Endodermal cell (in vitro differentiated cells): ENCODE results near the gene SUSD1. TPM values are rescaled to one million over a fixed set of nuclear protein-coding genes. Genes with fewer than 3 reads are reported as not detected.
A peak's percentile ranks its signal among the peaks of the same experiment; 100 is the strongest.

ENCODE experiments used
- DNase-seq: peaks from one replicate; pipeline ENCODE4 v3.0.0-alpha.2; 2017
- H3K27ac ChIP-seq: 2 replicates; pipeline ENCODE4 v1.5.1; 2013; ENCODE audit warnings: mild to moderate bottlenecking, low read depth, low read length, moderate library complexity
- H3K27me3 ChIP-seq: 2 replicates; pipeline ENCODE4 v1.6.1; 2013; ENCODE audit warnings: mild to moderate bottlenecking, low read length, moderate library complexity; ENCODE audit not compliant: insufficient read depth, control insufficient read depth, poor library complexity, severe bottlenecking
- H3K36me3 ChIP-seq: 2 replicates; pipeline ENCODE4 v1.7.0; 2013; ENCODE audit warnings: mild to moderate bottlenecking, low read length, moderate library complexity; ENCODE audit not compliant: control insufficient read depth, insufficient read depth
- H3K4me1 ChIP-seq: one replicate; pipeline ENCODE4 v1.7.0; 2013; ENCODE audit warnings: low read length; ENCODE audit not compliant: control insufficient read depth, insufficient read depth
- H3K4me3 ChIP-seq: 2 replicates; pipeline ENCODE4 v1.5.1; 2013; ENCODE audit warnings: mild to moderate bottlenecking, low read length, moderate library complexity
- H3K9ac ChIP-seq: 2 replicates; pipeline ENCODE4 v1.6.1; 2013; ENCODE audit warnings: mild to moderate bottlenecking, low read length, moderate library complexity; ENCODE audit not compliant: poor library complexity, severe bottlenecking; ENCODE audit errors: extremely low read depth
- H3K9me3 ChIP-seq: 2 replicates; pipeline ENCODE4 v1.6.1; 2013; ENCODE audit warnings: mild to moderate bottlenecking, low read length, moderate library complexity; ENCODE audit not compliant: control insufficient read depth
- H3K27ac Mint-ChIP-seq: 2 replicates; pipeline ENCODE4 v1.8.0; 2020; ENCODE audit warnings: mixed read lengths
- H3K27me3 Mint-ChIP-seq: 2 replicates; pipeline ENCODE4 v1.8.0; 2021; ENCODE audit warnings: mild to moderate bottlenecking, mixed read lengths; ENCODE audit not compliant: insufficient read depth
- H3K36me3 Mint-ChIP-seq: 2 replicates; pipeline ENCODE4 v1.8.0; 2020; ENCODE audit warnings: low read depth, mixed read lengths
- H3K4me1 Mint-ChIP-seq: 2 replicates; pipeline ENCODE4 v1.8.0; 2020; ENCODE audit warnings: mixed read lengths
- H3K4me3 Mint-ChIP-seq: 2 replicates; pipeline ENCODE4 v1.8.0; 2020; ENCODE audit warnings: mild to moderate bottlenecking, moderate library complexity, mixed read lengths
- H3K9me3 Mint-ChIP-seq: 2 replicates; pipeline ENCODE4 v1.8.0; 2020; ENCODE audit warnings: mild to moderate bottlenecking, mixed read lengths
- CTCF ChIP-seq: fragments of 200-600 bp; sonication (generic); conservative IDR thresholded peaks from 2 replicates; pipeline ENCODE4 v1.5.0; 2021; ENCODE audit warnings: antibody characterized with exemption, mild to moderate bottlenecking
- WGBS, 2 experiments: methylation state at CpG; one replicate each; pipeline versions ENCODE4 v1.1.5 to v1.1.7; 2013; ENCODE audit warnings: missing lambda C conversion rate in 2 of 2, mixed read lengths in 1 of 2; ENCODE audit not compliant: insufficient coverage in 1 of 2, insufficient read length in 1 of 2; 5-methylcytosine and 5-hydroxymethylcytosine counted together
- total RNA-seq, 2 donors: library from RNA; stranded (reverse); fragmentation: NEBNext Ultra II Directional in 1 of 2; extraction: Animal tissue kit (Norgen Biotek cat#: 25700) in 1 of 2; gene quantifications; 2 replicates in 1 of 2; 3 replicates in 1 of 2; pipeline ENCODE4 v1.2.1, GENCODE V29; 2021

Gene SUSD1
- total RNA-seq, 2 donors from 2014 or later = 7.7 to 10.4 TPM

DNA sequence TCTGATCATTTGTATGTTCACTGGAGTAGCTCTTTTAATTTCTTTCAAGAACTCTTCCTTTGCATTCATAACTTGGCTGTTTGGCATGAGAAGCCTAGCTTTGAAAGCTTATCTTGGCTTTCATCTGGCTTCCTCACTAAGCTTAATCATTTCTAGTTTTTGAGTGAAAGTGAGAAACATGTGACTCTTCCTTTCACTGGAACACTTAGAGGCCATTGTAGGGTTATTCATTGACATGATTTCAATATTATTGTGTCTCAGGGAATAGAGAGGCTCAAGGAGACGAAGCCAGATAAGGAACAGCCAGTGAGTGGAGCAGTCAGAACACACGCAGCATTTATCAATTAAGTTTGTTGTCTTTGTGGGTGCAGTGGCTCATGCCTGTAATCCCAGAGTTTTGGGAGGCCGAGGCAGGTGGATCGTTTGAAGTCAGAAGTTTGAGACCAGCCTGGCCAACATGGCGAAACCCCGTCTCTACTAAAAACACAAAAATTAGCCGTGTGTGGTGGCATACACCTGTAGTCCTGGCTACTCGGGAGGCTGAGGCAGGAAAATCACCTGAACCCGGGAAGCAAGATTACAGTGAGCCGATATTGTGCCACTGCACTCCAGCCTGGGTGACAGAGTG lies 180.2 kb downstream of the SUSD1 start:
- Histone ChIP-seq H3K36me3 (no peaks in the 10 kb centered on the region), H3K4me1 (no peaks in the 10 kb centered on the region), H3K27me3 (no peaks in the 10 kb centered on the region), H3K27ac (no peak overlapping the region), H3K4me3 (no peak overlapping the region), H3K9ac (no peak overlapping the region), H3K9me3 (no peaks in the 10 kb centered on the region)
- H3K27me3 Mint-ChIP-seq = peaks cover 3% of the 10 kb centered on the region
- no peaks in the 10 kb centered on the region for H3K4me1 Mint-ChIP-seq
- peak; percentile 24 for DNase-seq
- H3K27ac Mint-ChIP-seq = no peak overlapping the region
- H3K36me3 Mint-ChIP-seq = no peaks in the 10 kb centered on the region
- H3K4me3 Mint-ChIP-seq = no peak overlapping the region
- H3K9me3 Mint-ChIP-seq = no peaks in the 10 kb centered on the region
- TF ChIP-seq CTCF = no peak
- 96 to 100% methylated on average over 5 to 10 of the region's 10 CpGs for WGBS, 2 experiments

GRCh38 chr9:111993319-111993718 lies 181.8 kb downstream of the SUSD1 start:
- Mint-ChIP-seq H3K9me3 (no peaks in the 10 kb centered on the region), H3K27me3 (peaks cover 3% of the 10 kb centered on the region), H3K4me1 (no peaks in the 10 kb centered on the region), H3K4me3 (no peak overlapping the region), H3K36me3 (no peaks in the 10 kb centered on the region), H3K27ac (no peak overlapping the region)
- no CpG with 5 or more reads among the region's 1 CpG for WGBS, 2 experiments
- no peak for TF ChIP-seq CTCF
- Histone ChIP-seq H3K36me3 (no peaks in the 10 kb centered on the region), H3K9ac (no peak overlapping the region), H3K9me3 (no peaks in the 10 kb centered on the region), H3K4me3 (no peak overlapping the region), H3K27ac (no peak overlapping the region), H3K27me3 (no peaks in the 10 kb centered on the region), H3K4me1 (no peaks in the 10 kb centered on the region)
- DNase-seq = no peak

GRCh38 chr9:111992523-111992922 lies 182.6 kb downstream of the SUSD1 start:
- no peak overlapping the region for H3K27ac Mint-ChIP-seq

More at GRCh38 chr9:111992523-111992922, 182.6 kb downstream of the SUSD1 start:
- H3K4me1 ChIP-seq = no peaks in the 10 kb centered on the region
- Mint-ChIP-seq H3K4me1 (no peaks in the 10 kb centered on the region), H3K9me3 (no peaks in the 10 kb centered on the region), H3K36me3 (no peaks in the 10 kb centered on the region), H3K4me3 (no peak overlapping the region), H3K27me3 (peaks cover 3% of the 10 kb centered on the region)
- H3K9ac ChIP-seq = no peak overlapping the region
- no peak for TF ChIP-seq CTCF
- WGBS, 2 experiments = 79 to 92% methylated on average over 2 of the region's 2 CpGs
- no peaks in the 10 kb centered on the region for H3K27me3 ChIP-seq
- no peak overlapping the region for H3K4me3 ChIP-seq
- DNase-seq = no peak
- no peaks in the 10 kb centered on the region for H3K9me3 ChIP-seq
- no peak overlapping the region for H3K27ac ChIP-seq
- no peaks in the 10 kb centered on the region for H3K36me3 ChIP-seq
